ENCODE results near the gene TRIO. TPM values are rescaled to one million over a fixed set of nuclear protein-coding genes. Genes with fewer than 3 reads are reported as not detected.

Gene TRIO
- total RNA-seq, 1 donor from 2014 or later: 57.0 TPM

GRCh38 chr5:14440223-14440581, 297.1 kb downstream of the TRIO start:
- ATAC-seq (peak; percentile 19), DNase-seq (no peak)
- intact Hi-C loops (cut with micrococcal nuclease): no loop called here

DNA sequence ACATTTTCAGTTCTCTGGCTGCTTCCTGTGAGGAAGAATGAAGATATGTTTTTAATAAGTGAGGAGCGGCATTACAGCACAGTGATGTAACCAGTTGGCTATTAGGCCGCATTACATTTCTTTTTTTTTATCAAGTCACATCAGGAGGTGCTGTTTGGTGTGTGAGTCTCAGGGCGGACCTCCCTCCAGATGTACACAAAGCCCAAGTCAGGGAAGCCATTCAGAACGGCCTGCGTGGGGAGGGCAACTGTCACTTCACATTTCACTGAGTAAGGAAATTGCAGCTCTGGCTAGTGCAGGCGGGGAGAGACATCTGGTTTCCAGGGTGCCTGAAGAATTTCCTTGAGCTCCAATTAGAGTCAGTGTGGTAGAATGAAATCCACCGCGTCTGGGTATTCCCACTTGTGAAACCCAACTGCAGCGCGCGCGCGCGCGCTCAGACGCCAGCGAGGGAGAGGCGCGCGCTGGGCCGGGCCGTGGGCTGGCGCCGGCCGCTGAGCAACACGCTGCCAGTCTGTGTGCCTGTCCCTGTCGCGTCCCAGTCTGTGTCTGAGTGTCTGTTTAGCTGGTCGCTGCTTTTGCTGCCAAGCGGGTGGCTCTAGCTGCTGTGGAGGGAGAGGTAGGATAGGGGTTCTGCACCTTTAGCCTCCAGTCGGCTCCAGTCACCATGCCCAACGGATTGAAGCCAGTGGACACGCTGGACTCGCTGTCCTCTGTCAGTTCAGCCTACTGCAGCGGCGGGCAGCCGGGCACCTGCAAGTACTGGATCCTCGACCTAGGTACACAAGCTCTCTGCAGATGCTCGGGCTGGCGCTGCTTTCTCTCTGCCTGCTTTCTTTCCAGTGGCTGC, 297.7 kb downstream of the TRIO start:
- ATAC-seq: peak; percentile 92
- intact Hi-C loops (cut with micrococcal nuclease): no loop called here
- peak; percentile 87 for DNase-seq

GRCh38 chr5:14441641-14442040, 298.5 kb downstream of the TRIO start:
- no peak for DNase-seq
- ATAC-seq: no peak
- intact Hi-C loops (cut with micrococcal nuclease): no loop called here

DNA sequence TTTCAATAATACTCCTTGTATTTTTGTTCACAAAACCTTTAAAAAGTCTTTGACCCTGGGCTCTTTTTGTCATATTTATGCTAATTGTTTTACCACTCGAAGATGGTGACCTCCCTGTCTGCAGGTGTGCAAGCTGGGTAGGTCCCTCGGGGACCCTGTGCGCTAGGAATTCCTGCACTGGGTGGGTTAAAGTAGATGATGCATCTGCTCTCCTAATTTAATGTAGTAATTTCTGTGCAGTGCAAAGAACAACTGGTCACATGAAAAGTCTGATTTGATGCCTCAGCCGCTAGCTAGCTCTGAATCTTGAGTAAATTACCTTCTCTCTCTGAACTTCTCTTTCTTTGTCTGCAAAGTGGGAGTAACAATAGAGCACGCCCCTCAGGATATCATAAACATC, 299.4 kb downstream of the TRIO start:
- intact Hi-C loops (cut with micrococcal nuclease): no loop called here
- DNase-seq (no peak), ATAC-seq (no peak)

- no peak for DNase-seq
- no peak for ATAC-seq
- intact Hi-C loops (cut with micrococcal nuclease): no loop called here
These were observed 300.5 kb downstream of the TRIO start for GRCh38 chr5:14443671-14444093.

DNA sequence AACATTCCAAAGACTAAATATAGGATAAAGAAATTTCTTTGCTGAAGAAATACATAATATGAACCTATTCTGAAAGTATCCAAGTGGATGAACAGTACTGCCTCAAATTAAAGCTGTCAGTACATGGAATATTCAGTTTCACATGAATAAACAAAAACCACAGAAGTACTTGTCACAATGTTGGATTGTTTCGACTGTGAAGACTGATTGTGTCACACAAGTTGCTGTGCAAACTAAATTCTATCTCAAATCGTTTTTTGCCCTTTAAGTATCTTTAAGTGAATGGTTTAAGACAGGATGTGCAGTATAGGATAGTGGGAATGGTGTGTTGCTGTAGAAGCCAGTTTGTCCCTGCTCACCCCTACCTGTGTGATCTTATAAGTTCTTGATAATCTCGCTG, 301.0 kb downstream of the TRIO start:
- ATAC-seq: no peak
- intact Hi-C loops (cut with micrococcal nuclease): no loop called here
- no peak for DNase-seq

DNA sequence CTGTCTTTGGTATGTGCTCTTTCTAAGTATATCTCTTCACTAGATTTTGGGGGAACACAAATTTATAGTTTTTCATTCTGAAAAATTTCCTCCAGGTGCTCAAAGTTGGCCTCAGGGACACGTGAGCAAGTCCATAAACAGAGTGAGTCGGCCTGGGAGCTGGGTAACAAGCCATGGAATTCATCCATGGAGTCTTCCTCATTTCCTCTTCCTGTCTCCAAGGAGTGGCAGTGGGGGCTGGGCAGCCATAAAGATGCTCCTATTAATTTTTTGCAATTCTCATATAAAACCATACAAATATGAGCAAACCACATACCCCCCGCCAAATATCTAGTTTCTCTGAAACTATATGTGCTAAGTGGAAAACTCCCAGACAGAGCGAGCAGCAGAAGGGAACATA, 301.9 kb downstream of the TRIO start:
- intact Hi-C loops (cut with micrococcal nuclease): no loop called here
- DNase-seq: no peak
- ATAC-seq: no peak

- DNase-seq (no peak), ATAC-seq (peak; percentile 7)
- intact Hi-C loops (cut with micrococcal nuclease): no loop called here
These were observed 302.6 kb downstream of the TRIO start for GRCh38 chr5:14445576-14446290.

DNA sequence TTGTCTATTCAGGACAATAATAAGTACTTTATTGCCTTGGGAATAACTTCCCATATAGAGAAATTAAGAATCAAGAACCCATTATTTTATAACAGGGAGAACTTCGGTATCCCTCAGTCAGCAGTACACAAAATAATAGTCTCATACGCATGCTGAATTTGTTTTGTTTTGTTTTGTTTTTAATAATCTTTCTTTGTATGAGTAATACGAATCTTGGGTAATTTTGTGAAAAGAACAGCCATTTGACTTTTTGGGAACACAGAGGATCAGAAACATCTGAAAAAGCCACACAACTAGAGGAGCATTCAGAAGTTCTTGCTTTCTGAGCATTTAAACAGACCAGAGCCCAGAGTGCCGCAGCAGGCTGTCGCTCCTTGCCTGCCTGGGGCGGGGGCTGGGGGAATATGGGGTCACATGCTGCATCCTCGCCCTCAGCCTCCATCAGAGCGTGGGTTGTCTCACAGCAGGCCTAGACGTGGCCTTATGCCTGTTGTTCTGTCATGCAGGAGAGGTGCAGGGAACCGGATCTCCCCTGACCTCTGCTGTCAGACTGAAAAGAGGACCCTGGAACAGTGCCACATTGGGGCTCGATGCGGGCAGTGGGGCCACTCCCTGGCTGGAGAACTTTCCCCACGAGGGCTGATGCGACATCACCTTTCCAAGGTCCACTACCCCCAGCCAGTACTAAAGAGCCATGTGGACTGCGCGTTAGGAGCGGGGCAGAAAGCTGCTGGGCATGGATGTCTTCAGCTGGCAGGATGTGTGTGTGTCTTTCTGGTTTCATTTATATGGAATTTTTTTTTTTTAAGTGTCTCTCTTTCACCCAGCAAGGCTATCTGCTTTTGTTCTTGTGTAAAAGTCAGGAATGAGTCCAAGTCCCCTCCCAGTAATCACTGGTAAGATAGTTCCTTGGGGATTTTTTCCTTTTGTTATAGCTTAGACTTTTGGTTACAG, 305.1 kb downstream of the TRIO start:
- intact Hi-C loops (cut with micrococcal nuclease): no loop called here
- ATAC-seq: peak; percentile 19
- DNase-seq: peak; percentile 41

DNA sequence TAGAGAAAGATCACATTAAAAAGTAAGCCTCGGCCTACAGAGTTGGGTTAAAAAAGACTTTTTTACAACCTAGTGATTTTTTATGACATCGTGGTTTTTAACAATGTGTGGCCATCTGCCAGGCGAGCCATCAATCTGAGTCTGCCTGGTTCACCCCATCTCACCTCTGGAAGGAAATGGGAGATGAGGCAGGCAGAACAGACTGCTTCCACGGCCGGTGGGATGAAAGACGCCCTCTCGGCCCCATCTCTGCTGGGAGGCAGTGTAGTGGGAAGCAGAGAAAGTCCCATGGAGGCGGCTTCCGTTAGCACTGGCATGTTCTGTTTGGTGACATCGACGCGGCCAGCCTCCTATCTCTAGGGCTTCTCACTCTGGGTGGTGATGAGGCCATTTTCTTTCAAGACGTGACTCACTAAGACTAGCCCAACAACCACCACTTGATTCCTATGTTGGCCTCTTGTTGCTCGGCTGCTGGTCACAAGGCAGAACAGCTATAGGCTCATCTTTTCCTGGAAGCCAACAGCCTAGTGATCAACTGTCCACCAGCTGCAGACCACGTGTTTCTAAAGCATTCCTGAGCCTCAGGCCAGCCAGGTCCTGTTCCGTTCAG, 306.0 kb downstream of the TRIO start:
- DNase-seq (no peak), ATAC-seq (peak; percentile 31)
- intact Hi-C loops (cut with micrococcal nuclease): no loop called here

- peak; percentile 86 for ATAC-seq
- intact Hi-C loops (cut with micrococcal nuclease): no loop called here
- peak; percentile 80 for DNase-seq
These were observed 306.9 kb downstream of the TRIO start for GRCh38 chr5:14450018-14450524.

DNA sequence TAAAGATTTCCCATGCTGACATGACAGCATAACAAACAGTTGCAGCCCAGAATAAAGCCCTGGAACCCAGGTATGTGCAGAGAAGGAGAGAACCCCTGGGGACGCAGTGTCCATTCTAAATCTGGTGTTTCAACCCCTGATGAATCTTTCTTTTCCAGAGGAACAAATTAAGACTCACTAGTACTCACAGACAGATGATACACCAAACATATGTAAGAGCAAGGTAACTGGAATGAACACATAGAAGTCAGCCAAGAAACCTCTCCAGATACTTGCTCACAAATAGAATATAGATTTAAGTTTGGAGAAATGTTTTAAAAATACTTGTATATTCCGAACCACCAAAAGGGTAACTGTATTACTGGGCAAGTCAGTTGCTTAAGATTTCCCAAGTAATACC, 307.6 kb downstream of the TRIO start:
- ATAC-seq (no peak), DNase-seq (no peak)
- intact Hi-C loops (cut with micrococcal nuclease): no loop called here

- intact Hi-C loops (cut with micrococcal nuclease): no loop called here
- DNase-seq (no peak), ATAC-seq (no peak)
These were observed 308.7 kb downstream of the TRIO start for GRCh38 chr5:14451871-14452270.

- no peak for DNase-seq
- intact Hi-C loops (cut with micrococcal nuclease): no loop called here
- ATAC-seq: peak; percentile 2
These were observed 309.7 kb downstream of the TRIO start for GRCh38 chr5:14452685-14453454.

- intact Hi-C loops (cut with micrococcal nuclease): no loop called here
- ATAC-seq (no peak), DNase-seq (no peak)
These were observed 310.3 kb downstream of the TRIO start for GRCh38 chr5:14453481-14453880.

GRCh38 chr5:14455814-14456321, 312.7 kb downstream of the TRIO start:
- DNase-seq (no peak), ATAC-seq (no peak)
- intact Hi-C loops (cut with micrococcal nuclease): no loop called here

- ATAC-seq (peak; percentile 45), DNase-seq (no peak)
- intact Hi-C loops (cut with micrococcal nuclease): no loop called here
These were observed 314.3 kb downstream of the TRIO start for GRCh38 chr5:14457476-14457875.

GRCh38 chr5:14458414-14458813, 315.3 kb downstream of the TRIO start:
- DNase-seq (no peak), ATAC-seq (peak; percentile 58)
- intact Hi-C loops (cut with micrococcal nuclease): no loop called here

All from left ventricle myocardium superior (tissue), 1 donor.